Loucy (cell line): ENCODE data around the gene GOLM1.
"Not testable (repeated sequence)": the region's sequence is repeated elsewhere in the genome, so short reads cannot be mapped to it uniquely, and the experiment has no call there.

Source experiments
- EZH2phosphoT487 ChIP-seq: fragments of 200-600 bp; IDR thresholded peaks from 2 replicates; pipeline ENCODE4 v1.6.1; 2018; ENCODE audit warnings: antibody characterized with exemption, mild to moderate bottlenecking, moderate library complexity, borderline replicate concordance
- TF ChIP-seq, protein P1 (sequence below): fragments of 200-600 bp; sonication (generic); conservative IDR thresholded peaks from 2 replicates; pipeline ENCODE4 v1.5.1; 2014; ENCODE audit warnings: mild to moderate bottlenecking, antibody characterized with exemption, low read length

DNA sequence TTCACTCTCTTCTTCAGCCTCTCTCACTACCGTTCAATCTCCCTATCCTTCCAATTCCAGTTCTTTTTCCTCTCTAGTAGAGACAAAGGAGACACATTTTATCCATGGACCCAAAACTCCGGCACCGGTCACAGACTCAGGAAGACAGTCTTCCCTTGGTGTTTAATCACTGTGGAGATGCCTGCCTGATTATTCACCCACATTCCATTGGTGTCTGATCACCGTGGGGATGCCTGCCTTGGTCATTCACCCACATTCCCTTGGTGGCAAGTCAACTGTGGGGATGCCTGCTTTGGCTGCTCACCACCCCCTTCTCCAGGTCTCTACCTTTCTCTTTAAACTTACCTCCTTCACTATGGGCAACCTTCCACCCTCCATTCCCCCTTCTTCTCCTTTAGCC is 47.3 kb upstream of the GOLM1 start:
- TF ChIP-seq, protein P1, sequence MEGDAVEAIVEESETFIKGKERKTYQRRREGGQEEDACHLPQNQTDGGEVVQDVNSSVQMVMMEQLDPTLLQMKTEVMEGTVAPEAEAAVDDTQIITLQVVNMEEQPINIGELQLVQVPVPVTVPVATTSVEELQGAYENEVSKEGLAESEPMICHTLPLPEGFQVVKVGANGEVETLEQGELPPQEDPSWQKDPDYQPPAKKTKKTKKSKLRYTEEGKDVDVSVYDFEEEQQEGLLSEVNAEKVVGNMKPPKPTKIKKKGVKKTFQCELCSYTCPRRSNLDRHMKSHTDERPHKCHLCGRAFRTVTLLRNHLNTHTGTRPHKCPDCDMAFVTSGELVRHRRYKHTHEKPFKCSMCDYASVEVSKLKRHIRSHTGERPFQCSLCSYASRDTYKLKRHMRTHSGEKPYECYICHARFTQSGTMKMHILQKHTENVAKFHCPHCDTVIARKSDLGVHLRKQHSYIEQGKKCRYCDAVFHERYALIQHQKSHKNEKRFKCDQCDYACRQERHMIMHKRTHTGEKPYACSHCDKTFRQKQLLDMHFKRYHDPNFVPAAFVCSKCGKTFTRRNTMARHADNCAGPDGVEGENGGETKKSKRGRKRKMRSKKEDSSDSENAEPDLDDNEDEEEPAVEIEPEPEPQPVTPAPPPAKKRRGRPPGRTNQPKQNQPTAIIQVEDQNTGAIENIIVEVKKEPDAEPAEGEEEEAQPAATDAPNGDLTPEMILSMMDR, result not testable (repeated sequence)
- TF ChIP-seq EZH2phosphoT487, result not testable (repeated sequence)
